GM18526 (cell line): ENCODE results near the gene SYNPR.

Experiments used
- POLR2A ChIP-seq: IDR thresholded peaks from 3 replicates; pipeline ENCODE4 v1.6.1; 2011; ENCODE audit not compliant: insufficient read length; ENCODE audit errors: extremely low read depth

SYNPR gene

GRCh38 chr3:63508771-63509170 is 230.7 kb downstream of the SYNPR start:
- TF ChIP-seq POLR2A, result no peak

- no peak for TF ChIP-seq POLR2A
These were observed 235.7 kb downstream of the SYNPR start for GRCh38 chr3:63513791-63514190.

DNA sequence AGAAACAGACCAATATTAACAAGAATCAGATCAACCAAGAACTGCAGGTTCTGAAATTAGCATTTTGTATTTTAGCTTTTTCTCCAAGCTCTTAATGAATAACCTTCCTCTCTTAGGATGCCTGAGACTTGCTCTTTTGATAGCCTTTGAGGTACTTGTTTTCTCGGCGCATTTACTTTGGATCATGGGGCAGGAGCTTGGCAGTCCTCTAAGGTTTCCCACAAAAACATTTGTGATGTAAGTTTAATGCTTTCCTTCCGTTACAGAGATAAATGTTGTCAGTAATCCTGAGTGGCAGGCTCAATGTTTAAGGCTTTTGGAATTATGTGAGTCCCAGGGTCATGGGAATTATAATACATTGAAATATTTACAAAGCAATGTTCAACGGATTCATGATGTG is 236.6 kb downstream of the SYNPR start:
- TF ChIP-seq POLR2A, result no peak

DNA sequence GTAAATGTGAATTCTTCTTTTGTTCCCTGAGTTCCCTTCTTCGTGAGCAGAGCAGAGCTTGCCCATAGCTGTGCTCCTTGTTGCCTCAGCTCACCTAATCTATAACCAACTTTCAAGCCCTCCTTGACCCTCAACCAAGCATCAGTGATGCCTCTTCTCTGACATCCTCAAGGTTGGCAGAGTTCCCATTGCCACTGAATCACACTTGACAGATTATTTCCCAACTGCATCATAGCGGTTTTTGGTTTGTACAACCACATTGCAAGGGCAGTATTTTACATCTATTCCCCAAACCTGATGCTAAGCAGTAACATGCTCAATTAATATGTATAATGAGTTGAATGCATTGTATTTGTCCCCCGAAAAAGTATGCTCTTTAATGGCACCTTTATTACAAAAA is 241.3 kb downstream of the SYNPR start:
- no peak for TF ChIP-seq POLR2A

DNA sequence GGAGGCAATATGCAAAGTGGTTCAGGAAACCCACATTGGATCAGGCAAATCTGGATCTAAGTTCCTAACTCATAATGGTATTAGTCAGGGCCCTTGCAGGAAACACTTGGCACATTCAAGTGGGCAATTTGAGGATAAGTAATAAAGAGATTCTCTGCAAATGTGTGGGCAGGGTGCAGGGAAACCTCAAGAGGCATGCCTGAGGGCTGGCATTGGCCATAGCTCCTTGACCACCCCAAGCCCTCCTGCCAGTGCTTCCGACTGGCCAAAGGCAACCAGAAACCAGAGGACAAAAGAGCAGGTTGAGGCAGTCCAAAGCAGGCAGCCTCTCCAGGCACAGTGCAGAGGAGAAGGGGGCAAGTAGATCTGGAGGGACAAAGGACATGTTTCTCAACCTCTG is 243.5 kb downstream of the SYNPR start:
- TF ChIP-seq POLR2A, result no peak

DNA sequence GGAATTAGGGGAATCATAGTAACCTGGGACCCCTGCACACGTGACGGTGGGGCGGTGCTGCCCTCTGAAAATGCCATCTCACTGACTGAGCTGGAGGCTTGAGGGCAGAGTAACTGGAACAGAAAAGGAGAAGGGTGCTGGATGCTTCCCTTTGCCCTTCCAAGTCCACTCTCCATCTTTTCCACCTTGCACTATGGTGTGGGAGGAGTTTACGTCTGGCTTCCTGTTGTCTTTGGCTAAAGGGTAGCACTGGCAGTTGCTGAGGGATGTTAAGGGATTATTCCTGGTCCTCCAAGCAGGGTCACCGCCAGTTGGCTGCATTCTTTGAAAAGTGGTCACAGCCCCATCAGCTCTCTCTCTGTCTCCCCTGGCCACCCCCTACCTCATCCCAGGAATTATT is 245.0 kb downstream of the SYNPR start:
- TF ChIP-seq POLR2A, result no peak

DNA sequence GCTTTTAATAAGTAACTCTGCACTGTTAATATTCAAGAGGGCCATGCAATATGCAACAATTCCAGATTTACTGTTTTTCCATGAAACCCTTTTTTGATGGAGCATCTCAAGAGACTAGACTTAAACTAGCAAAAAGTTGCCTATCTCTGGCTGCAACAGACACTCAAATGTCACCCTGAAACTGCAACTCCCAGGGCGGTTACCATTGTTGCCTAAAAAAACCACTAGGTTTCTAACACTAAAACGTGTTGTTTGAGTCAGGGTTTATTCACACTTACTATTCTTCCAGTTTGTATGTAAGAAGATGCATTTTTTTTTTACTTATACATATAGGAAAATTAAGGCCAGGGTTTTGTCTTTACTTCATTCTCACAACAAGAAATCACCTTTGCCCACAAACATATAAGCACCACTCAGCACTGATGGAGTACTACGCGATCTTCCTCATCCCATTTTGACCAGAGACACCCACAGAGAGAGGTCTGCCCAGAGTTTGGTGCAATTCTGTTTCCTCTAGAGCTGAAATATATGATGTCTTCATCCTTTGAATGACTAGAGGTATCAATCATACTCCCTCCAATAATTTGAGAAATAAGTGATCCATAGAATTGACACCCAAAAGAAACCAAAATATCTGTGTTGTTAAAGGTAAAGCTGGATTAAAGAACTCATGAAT is 250.4 kb downstream of the SYNPR start:
- no peak for TF ChIP-seq POLR2A

- TF ChIP-seq POLR2A, result no peak
These were observed 254.4 kb downstream of the SYNPR start for GRCh38 chr3:63532521-63532920.

- TF ChIP-seq POLR2A, result no peak
These were observed 260.8 kb downstream of the SYNPR start for GRCh38 chr3:63538919-63539318.

DNA sequence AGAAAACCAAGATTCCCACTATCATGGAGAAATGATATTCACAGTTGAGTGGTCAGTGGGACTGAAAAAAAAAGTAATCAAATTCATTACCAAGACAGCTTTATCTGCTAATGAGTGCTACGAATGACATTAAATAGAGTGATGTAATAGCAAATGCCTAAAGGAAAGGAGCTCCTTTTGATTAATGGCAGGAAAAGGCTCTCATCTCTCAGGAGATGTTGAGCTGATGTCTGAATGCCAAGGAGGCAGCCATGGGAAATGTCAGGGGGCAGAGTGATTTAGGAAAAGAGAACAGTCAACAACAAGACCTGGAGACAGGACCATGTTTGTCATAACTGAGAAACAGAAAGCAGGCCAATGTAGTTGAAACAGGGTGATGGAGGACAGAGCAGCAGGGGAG is 277.7 kb downstream of the SYNPR start:
- TF ChIP-seq POLR2A, result no peak

DNA sequence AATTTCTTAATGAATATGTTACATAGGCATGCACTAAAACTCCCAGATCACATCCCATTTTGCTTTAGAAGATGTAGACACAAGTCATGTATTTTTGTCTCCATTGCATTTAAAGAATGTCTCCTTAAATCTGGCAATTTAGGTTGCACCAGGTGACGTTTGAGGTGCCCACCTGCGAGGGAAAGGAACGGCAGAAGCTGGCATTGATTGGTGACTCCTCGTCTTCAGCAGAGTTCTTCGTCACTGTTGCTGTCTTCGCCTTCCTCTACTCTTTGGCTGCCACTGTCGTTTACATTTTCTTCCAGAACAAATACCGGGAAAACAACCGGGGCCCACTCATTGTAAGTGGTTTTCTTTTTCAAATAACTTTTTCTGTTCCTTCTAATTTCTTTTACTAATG is 278.3 kb downstream of the SYNPR start:
- TF ChIP-seq POLR2A, result no peak

DNA sequence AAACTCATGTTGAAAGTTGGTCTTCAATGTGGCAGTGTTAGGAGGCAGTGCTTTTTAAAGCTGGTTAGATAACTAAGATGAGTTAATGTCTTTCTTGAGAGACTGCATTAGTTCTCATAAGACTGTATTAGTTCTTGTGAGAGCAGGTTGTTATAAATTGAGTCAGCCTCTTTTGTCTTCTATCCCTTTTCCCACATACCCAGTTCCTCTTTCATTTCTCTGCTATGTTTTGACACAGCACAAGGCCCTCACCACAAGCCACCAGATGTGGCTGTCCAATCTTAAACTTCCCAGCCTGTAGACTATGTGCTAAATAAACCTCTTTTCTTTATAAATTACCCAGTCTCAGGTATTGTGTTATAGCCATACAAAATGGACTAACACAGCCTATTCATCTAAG is 279.8 kb downstream of the SYNPR start:
- TF ChIP-seq POLR2A, result no peak

DNA sequence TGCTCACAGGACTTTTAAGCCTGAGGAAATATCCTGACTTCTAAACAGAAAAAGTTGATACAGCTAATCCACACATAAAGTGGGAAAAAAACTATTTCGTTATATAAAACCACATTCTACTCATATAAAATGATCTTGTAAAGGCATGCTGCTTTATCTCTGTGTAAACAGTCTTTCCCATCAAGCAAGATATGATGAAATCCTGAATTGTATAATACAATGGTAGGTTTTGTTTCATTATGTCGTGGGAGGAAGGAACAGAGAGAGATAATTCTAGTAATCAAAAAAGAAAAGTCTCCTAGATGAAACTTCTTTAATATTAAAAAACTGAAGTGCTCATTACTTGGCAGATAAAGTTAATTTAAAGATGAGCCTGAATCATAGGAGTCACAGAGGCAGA is 281.8 kb downstream of the SYNPR start:
- no peak for TF ChIP-seq POLR2A

DNA sequence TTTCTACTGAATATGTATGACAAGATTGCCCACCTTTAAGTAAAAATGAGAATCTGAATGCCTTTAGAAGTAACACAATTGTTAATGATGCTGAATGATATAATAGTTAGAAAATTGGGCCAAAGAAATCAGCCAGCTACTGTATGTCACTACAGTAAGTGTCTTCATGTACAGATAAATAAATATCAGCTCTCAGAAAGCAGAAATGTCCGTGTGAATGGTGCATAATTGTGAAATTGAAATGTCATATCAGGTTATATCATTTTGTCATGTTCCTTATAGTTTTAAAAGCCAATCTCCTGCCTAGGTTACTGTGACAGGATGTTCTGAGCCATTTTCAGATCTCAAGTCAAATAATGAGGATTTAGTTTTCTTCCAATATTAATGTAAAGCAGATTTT is 283.8 kb downstream of the SYNPR start:
- TF ChIP-seq POLR2A, result no peak

DNA sequence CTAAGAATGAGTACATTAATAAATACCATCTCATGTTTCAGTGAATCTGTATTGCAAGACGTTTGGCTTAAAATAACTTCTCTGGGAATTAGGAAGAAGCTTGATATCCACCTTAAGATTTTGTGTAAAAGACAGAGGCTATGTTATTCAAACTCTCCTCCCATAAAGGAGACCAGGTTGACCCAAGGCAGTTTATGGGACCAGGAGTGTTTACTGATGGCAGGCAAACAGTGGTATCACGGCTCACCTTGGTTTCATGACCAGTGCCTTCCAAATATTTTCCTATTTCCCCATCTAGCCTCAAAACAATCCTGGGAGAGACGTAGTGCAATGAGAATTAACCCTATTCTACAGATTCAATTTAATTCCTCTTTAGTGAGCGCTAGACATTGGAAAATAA is 284.2 kb downstream of the SYNPR start:
- TF ChIP-seq POLR2A, result no peak

- TF ChIP-seq POLR2A, result no peak
These were observed 285.5 kb downstream of the SYNPR start for GRCh38 chr3:63563572-63563971.

DNA sequence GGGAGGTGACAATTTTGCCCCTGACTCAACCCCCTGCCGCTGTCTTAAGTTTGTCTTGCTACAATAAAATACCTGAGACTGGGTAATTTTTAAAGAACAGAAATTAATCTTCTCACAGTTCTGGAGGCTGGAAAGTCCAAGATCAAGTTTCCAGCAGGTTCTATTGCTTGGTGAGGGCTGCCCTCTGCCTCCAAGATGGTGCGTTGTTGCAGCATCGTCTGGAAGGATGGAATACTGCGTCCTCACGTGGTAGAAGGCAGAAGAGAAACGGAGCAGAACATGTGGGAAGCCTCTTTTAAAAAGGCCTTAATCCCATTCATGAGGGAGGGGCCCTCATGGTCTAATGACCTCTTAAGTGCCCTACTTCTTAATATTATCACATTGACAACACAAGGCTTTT is 287.1 kb downstream of the SYNPR start:
- TF ChIP-seq POLR2A, result no peak
